Rectal smooth muscle tissue (tissue), 1 donor: ENCODE results near the gene CDK19.

Experiments
- H3K27ac ChIP-seq: one replicate; pipeline ENCODE4 v1.7.0; 2013; ENCODE audit warnings: low read depth, low read length, inconsistent platforms
- H3K27me3 ChIP-seq: one replicate; pipeline ENCODE4 v1.7.0; 2013; ENCODE audit warnings: low read length; ENCODE audit not compliant: control insufficient read depth, insufficient read depth
- H3K36me3 ChIP-seq: one replicate; pipeline ENCODE4 v1.7.0; 2013; ENCODE audit warnings: low read length; ENCODE audit not compliant: control insufficient read depth, insufficient read depth
- H3K4me1 ChIP-seq: one replicate; pipeline ENCODE4 v1.7.0; 2013; ENCODE audit warnings: low read length; ENCODE audit not compliant: control insufficient read depth, insufficient read depth
- H3K4me3 ChIP-seq: one replicate; pipeline ENCODE4 v1.7.0; 2013; ENCODE audit warnings: low read length
- H3K9ac ChIP-seq: one replicate; pipeline ENCODE4 v1.7.0; 2013; ENCODE audit warnings: low read length

The CDK19 gene

GRCh38 chr6:110567957-110568696 is 247.1 kb downstream of the CDK19 start:
- no peaks in the 10 kb centered on the region for H3K27me3 ChIP-seq
- no peak overlapping the region for H3K27ac ChIP-seq
- no peaks in the 10 kb centered on the region for H3K36me3 ChIP-seq
- no peak overlapping the region for H3K9ac ChIP-seq
- no peaks in the 10 kb centered on the region for H3K4me1 ChIP-seq
- no peak overlapping the region for H3K4me3 ChIP-seq

- no peaks in the 10 kb centered on the region for H3K36me3 ChIP-seq
- no peaks in the 10 kb centered on the region for H3K27me3 ChIP-seq
- no peak overlapping the region for H3K4me3 ChIP-seq
- no peak overlapping the region for H3K27ac ChIP-seq
- H3K4me1 ChIP-seq, result no peaks in the 10 kb centered on the region
- no peak overlapping the region for H3K9ac ChIP-seq
Observed at GRCh38 chr6:110566346-110567125, 248.7 kb downstream of the CDK19 start.

- Histone ChIP-seq H3K4me3 (no peak overlapping the region), H3K9ac (no peak overlapping the region), H3K27ac (no peak overlapping the region), H3K4me1 (no peaks in the 10 kb centered on the region), H3K36me3 (no peaks in the 10 kb centered on the region), H3K27me3 (no peaks in the 10 kb centered on the region)
Observed at GRCh38 chr6:110564703-110565421, 250.4 kb downstream of the CDK19 start.

- Histone ChIP-seq H3K4me3 (no peak overlapping the region), H3K27ac (no peak overlapping the region), H3K4me1 (no peaks in the 10 kb centered on the region), H3K27me3 (no peaks in the 10 kb centered on the region), H3K9ac (no peak overlapping the region), H3K36me3 (no peaks in the 10 kb centered on the region)
Observed at GRCh38 chr6:110563711-110564110, 251.6 kb downstream of the CDK19 start.

GRCh38 chr6:110562316-110562915 is 252.9 kb downstream of the CDK19 start:
- no peaks in the 10 kb centered on the region for H3K36me3 ChIP-seq
- no peak overlapping the region for H3K4me3 ChIP-seq
- no peak overlapping the region for H3K27ac ChIP-seq
- H3K4me1 ChIP-seq, result no peaks in the 10 kb centered on the region
- H3K27me3 ChIP-seq, result no peaks in the 10 kb centered on the region
- H3K9ac ChIP-seq, result no peak overlapping the region

- no peak overlapping the region for H3K9ac ChIP-seq
- H3K4me1 ChIP-seq, result no peaks in the 10 kb centered on the region
- H3K36me3 ChIP-seq, result no peaks in the 10 kb centered on the region
- H3K27ac ChIP-seq, result no peak overlapping the region
- H3K4me3 ChIP-seq, result no peak overlapping the region
- H3K27me3 ChIP-seq, result no peaks in the 10 kb centered on the region
Observed at GRCh38 chr6:110561696-110562095, 253.6 kb downstream of the CDK19 start.

GRCh38 chr6:110561008-110561396 is 254.3 kb downstream of the CDK19 start:
- no peak overlapping the region for H3K27ac ChIP-seq
- H3K4me1 ChIP-seq, result no peaks in the 10 kb centered on the region
- H3K4me3 ChIP-seq, result no peak overlapping the region
- H3K36me3 ChIP-seq, result no peaks in the 10 kb centered on the region
- H3K9ac ChIP-seq, result no peak overlapping the region
- no peaks in the 10 kb centered on the region for H3K27me3 ChIP-seq

- no peak overlapping the region for H3K27ac ChIP-seq
- H3K4me3 ChIP-seq, result no peak overlapping the region
- H3K4me1 ChIP-seq, result no peaks in the 10 kb centered on the region
- no peaks in the 10 kb centered on the region for H3K36me3 ChIP-seq
- H3K27me3 ChIP-seq, result no peaks in the 10 kb centered on the region
- H3K9ac ChIP-seq, result no peak overlapping the region
Observed at GRCh38 chr6:110560239-110561007, 254.8 kb downstream of the CDK19 start.
